GM18870 (cell line): Measurements from ENCODE around the gene RBM33.
"Not testable (repeated sequence)": the region's sequence is repeated elsewhere in the genome, so short reads cannot be mapped to it uniquely, and the experiment has no call there.

ENCODE experiments used
- ATAC-seq: cut with Tn5 transposase; IDR thresholded peaks from one replicate; pipeline ENCODE4 v1.9.1; 2021; ENCODE audit warnings: moderate library complexity; ENCODE audit not compliant: unreplicated experiment

Gene RBM33, protein sequence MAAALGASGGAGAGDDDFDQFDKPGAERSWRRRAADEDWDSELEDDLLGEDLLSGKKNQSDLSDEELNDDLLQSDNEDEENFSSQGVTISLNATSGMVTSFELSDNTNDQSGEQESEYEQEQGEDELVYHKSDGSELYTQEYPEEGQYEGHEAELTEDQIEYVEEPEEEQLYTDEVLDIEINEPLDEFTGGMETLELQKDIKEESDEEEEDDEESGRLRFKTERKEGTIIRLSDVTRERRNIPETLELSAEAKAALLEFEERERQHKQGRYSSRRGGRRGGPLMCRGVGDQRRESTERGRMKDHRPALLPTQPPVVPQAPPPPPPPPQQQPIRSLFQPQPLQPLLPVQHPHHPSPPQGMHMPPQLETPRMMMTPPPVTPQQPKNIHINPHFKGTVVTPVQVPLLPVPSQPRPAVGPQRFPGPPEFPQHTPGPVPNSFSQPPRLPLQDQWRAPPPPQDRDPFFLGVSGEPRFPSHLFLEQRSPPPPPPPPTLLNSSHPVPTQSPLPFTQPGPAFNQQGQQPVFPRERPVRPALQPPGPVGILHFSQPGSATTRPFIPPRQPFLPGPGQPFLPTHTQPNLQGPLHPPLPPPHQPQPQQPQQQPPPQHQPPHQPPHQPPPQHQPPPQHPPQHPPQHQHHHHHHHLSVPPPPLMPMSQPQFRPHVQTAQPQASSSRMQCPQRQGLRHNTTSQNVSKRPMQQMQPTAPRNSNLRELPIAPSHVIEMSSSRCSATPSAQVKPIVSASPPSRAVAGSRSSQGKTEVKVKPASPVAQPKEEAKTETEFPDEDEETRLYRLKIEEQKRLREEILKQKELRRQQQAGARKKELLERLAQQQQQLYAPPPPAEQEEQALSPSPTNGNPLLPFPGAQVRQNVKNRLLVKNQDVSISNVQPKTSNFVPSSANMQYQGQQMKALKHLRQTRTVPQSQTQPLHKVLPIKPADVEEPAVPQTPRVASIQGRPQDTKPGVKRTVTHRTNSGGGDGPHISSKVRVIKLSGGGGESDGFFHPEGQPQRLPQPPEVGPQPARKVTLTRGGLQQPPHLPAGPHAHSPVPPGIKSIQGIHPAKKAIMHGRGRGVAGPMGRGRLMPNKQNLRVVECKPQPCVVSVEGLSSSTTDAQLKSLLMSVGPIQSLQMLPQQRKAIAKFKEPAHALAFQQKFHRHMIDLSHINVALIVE

DNA sequence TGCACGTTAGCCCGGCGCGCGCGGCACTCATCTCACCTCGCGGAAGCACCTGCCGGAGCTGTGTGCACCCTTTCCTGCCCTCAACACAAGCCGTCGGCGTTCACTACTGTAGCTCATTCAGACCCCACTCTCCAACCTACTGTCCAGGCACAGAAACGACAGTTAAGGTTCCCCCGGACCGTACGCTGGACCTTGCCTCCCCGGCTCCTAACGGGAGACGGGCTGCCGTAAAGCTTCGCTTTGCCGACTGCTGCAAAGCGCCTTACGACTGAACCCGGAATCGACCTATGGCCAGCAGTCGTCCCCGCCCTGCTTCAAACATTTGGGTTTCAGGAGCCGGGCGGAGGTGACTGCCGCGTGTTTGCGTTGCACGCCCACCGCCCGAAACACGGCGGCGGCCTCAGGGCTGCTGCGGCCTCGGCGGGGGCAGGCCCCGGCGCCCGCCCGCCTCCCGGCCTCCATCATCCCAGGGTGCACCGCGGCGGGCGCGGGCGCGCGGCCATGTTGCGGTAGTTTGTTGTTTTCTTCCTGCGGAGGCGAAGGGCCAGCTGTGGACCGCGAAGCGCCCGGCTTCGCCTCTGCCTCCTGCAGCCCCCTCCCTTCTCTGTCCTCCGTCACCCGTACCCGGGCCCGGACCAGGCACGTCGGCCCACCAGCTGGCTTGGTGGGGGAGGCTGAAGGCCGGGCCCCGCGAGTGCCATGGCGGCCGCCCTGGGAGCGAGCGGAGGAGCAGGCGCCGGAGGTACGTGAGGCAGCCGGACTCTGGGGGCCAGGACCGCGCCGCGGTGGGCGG is at the start of gene RBM33:
RBM33 (plus strand) TSS at position 484 of the 793 bp plus-strand sequence; CDS start at position 700, 216 bp downstream.
- peak; percentile 70 for ATAC-seq

DNA sequence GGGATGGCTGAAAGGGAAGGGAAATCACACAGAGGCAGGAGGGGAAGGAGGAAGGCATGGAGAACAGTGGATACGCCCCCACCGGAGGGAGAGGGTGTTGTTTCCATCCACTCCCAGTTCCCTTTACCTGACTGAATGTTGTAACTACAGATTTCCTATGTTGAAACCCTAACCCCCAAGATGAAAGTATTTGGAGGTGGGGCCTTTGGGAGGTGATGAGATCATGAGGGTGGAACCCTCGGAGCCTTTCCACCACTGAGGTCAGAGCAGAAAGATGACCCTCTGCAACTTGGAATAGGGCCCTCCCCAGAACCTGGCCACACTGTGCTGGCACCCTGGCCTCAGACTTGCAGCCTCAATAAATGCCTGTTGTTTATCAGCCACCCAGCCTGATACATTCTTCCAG is 49.5 kb upstream of the RBM33 start:
- ATAC-seq, result no peak

DNA sequence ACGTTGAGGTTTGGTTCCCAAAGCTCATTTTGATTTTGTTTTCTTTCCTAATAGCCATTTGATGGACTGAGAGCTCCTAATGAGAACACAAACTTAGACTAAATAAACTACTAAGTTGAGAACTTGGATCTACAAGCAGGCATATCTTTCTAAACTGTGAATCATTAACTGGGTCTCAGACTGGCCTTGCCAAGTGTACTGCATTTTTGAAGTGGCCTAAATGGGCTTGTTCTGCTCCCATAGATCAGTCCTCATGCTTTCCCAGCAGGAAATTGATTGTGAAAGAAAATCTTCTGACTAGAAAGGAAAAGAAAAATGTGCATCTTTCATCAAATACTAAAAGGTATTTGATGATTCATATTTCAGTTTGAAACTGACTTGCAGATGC is 46.7 kb upstream of the RBM33 start:
- no peak for ATAC-seq

DNA sequence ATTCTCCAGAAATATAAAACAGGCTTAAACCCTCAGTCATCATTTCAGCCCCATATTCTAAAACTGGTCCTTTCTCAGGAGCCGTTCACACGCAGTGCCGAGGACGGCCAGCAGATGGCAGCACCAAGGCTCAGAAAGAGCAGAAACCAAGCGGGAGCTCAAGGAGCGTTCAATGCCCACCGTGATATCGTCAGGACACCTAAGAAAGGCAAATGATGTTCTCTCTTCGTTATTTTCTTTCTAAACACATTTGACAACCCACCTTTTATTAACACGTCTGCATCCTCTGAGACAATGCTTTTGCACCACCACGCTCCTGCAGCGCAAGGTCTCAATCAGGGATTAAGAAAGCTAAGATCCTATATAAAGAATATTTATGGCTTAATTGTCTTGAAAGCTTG is 45.7 kb upstream of the RBM33 start:
- peak; percentile 60 for ATAC-seq

DNA sequence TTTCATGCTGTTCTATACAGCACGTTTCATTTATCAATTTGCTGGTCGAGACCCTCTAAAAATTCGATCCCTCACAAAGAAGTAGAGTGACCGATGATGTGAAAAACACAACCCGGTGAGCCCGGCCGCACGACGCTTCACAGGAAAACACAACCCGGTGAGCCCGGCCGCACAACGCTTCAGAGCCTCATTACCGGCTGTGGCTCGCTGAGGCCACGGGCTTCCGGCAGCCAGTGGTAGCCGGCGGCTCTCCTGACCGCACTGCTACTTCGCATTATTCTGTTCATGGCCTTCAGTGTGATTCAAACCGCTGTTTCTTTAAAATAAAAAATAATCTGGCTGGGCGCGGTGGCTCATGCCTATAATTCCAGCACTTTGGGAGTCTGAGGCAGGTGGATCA is 42.3 kb upstream of the RBM33 start:
- no peak for ATAC-seq

DNA sequence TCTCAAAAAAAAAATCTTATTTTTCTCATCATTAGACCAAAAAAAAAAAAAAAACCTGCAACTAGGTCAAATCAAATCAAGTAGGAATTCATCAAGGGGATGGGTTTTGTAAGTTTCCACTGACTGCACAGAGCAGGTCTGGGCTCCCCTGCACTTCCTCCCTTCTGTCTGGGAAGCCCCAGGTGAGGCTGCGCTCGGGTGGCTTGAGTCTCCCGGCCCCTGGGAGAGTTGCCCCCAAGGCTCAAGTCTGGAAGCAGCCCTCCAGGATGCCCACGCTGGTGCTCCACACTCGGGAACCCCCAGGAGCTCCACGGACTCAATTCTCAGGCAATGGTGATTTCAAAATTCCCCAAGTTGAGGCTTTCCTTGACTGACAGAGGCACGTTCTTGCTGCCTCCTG is 41.7 kb upstream of the RBM33 start:
- ATAC-seq, result no peak

DNA sequence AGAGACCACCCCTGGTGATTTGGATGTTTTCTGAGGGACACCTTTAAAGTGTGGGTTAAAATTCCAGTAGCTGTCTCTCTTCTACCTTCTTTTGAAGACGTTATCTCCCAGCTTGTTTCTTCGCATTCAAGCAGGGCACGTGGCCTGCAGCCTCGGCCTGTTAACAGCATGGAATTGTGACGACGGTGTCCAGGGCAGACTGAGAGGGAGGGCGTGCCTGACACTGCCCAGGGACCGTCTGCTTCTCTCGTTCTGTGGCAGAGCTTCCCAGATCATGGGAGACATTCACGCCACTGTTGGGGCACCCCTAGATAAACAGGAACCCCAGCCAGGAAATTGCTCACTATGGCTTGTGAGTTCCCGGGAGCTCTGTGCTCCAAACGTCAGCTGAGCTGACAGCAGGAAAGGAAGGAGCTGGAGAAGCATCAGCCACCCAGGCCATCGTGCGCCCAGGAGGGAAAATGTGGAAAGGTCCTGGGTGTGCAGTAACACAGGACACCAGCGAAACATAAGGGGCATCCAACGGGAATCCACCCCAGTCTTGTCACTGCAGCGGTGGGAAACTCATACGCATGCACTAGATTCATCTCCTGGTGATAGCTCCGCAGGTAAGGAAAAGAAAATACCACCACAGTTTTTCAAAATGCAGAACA is 41.1 kb upstream of the RBM33 start:
- no peak for ATAC-seq

DNA sequence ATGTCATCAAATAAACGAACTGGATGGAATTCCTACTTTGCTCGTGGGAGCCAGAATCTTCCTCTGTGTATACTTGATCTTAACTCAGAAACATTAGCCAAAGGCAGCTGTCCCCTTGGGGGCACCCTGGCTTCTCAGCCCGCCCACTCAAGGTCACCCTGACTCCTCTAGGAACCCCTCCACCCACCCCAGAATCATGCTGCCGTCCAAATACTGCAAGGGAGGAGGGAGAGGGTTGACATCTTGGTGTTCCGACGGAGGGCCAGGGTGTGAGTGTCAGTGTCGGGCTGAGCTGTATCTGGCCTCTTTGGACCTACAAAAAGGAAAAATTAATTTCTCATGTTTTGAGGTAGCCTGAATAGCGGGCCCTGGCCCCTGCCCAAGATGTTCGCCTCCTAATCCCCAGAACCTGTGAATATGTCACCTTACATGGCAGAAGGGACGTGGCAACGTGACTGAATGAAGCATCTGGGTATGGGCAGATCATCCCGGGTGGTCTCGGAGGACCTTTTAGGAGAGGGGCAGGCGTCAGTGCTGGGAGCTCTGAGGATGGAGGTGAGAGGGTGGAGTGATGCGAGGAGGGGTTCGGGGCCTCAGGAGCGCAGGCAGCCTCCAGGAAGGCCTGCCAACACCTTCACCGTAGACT is 40.5 kb upstream of the RBM33 start:
- no peak for ATAC-seq

DNA sequence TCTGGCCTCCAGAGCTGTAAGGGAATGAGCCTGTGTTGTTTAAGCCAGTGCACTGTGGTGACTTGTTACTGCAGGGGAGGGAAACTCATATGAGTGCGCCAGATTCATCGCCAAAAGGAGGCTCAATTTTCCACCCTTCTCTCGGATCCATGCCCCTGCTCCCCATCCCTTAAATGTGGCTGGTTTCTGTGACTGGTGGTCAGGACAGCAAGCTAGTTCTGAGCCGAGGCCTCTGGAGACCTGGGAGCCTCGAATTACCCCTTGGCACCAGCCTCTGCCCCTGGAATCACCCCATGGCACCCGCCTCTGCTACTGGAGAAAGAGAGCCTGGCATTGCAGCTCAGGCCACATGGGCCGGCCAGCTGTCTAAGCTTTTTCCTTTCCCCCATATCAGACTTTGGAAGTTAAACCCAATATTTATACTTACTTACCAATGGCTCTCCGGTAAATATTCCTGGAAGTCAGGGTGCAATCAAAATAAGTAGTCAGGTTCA is 39.9 kb upstream of the RBM33 start:
- ATAC-seq, result no peak

DNA sequence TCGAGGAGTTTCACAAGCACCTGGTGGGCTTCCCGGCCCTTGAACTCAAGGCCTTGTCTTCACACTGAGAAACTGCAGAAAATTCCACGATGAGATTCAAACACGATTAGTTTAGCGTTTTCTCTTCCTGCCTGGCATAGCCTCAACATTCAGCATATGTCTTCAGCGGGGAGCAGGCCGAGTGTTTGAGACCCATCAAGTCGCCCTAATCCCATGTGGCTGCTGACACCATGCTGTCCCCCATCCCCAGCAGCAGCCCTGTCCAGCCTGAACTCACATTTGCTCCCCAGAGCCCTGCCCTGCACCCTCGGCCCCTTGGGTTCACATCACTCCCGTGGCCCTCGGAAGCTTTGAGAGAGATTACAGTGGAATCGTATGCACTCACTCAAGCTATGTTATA is 35.3 kb upstream of the RBM33 start:
- ATAC-seq, result no peak

DNA sequence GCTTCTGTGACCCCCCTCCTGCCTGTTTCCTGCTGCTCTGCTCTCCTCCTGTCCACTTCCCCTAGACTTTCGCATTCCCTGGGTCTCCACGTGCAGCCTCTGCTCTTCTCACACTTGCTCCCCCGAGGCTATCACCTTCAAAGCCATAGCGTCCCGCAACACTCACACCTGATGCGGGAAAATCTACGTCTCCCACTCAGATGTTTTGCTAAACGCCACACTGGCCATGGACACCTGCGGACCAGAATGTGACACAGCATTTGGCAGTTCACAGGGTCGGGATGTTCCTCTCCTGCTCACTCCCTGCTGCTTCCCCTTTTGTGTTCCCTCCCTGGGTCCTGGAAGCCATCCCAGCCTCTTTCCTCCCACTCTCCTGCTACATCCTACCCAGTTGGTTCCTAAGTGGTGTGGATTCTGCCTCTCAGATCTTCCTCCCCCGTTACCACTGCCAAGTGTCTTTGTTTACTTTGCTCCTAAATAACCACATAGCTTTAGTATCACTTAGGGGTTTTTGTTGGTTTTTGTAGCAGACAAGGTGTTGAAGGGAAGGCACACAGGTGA is 33.7 kb upstream of the RBM33 start:
- no peak for ATAC-seq

DNA sequence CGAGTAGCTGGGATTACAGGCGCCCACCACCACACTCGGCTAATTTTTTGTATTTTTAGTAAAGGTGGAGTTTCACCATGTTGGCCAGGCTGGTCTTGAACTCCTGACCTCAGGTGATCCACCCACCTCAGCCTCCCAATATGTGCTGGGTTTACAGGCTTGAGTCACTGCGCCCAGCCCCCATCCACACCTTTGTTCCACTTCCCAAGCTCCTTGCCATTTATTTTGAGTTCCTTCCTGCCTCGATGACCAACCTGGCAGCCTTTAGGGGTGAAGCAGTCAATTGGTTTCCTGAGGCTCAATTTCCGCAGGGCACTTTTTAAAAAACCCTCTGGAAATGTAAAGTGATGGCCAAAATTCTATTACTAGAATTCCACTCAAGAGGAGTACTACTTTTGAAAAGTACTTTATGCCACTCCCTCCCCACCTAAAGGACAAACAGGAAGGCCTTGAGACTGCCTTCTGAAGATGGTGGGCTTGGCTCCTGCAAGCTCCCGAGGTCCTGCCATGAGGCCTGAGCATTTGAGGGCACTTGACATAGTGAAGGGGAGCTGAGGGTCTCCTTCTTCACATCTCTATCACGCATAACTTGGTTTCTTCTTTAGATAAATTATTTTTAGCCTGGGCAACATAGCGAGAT is 32.5 kb upstream of the RBM33 start:
- ATAC-seq, result no peak

DNA sequence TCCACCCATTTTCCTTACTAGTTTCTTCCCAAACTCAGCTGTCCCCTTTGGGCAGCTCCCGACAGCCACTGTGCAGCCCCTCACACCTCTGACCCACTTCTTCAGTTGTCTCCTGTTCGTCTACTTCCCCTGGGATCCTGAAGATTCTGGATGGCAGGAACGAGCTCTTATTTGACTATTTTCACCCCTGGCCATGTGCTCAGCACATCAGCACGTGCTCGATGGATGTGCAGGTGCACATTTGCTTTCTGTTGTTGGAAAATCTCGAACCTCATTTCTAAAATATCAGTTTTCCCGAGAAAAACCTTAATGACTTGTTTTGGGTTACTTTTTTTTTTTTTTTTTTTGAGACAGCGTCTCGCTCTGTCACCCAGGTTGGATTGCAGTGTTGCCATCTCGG is 31.8 kb upstream of the RBM33 start:
- ATAC-seq, result no peak

DNA sequence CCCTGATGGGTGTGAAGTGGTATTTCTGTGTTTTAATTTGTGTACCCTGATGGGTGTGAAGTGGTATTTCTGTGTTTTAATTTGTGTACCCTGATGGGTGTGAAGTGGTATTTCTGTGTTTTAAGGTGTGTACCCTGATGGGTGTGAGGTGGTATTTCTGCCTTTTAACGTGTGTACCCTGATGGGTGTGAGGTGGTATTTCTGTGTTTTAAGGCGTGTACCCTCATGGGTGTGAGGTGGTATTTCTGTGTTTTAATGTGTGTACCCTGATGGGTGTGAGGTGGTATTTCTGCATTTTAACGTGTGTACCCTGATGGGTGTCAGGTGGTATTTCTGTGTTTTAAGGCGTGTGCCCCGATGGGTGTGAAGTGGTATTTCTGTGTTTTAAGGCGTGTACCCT is 29.4 kb upstream of the RBM33 start:
- not testable (repeated sequence) for ATAC-seq

DNA sequence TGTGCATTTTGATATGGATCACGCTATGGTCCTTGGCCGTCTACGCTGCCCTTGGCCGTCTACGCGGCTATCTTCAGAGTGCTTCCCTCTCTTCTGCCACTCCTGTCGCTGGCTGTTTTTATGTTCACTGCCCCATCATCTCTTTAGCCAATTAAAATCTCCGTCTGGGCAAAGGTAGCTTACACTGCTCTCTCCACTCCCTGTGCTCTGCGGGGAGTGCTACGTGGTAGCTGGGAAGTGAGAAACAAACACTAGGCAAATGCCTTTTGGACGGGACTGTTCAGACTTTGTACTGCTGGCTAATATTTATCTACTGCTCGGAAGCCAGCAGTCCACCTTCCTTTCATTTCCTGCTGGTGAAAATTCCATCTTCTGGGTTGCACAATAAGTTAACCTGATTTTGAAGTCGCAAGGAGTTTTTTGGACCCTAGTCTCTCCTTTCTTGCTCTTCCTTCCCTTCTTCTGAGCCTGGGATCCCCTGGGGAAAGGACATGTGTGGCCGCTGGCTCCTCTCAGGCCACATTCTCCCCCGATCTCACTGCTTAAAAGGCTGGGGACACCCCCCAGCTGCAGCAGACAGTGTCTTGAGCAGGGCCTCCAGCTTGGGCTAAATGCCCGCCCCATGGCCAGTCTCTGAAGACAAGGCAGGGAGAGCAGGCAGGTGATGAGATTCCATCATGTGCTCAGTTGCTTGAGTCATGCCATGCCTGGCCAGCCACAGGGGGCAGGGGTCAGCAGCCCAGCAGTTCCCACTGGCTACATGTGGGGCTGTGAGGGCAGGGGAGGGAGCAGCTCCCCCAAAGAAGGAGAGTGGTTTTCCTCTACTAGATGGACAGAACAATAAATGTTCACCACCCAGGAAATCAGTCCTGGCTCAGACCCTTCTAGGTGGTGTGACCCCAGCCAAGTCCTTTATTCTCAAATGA is 25.5 kb upstream of the RBM33 start:
- ATAC-seq, result no peak

DNA sequence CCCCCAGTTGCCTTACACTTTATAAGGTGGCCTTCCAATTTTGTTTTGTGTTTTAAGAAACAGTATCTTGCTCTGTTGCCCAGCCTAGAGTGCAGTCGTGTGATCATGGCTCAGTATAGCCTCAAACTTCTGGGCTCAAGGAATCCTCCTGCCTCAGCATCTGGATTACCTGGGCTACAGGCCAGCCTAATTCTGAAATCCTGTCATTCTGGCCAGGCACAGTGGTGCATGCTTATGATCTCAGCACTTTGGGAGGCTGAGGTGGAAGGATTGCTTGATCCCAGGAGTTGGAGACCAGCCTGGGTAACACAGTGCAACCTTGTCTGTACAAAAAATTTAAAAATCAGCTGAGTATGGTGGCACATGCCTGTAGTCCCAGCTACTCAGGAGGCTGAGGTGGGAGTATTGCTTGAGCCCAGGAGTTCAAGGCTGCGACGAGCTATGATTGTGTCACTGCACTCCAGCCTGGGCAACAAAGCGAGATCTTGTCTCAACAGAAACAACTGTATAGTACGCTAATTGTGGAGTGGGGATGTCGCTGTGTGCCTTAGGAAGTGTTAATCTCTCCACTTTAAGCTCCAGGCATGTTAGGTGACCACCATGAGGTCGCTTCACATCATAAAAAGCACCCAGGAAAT is 24.7 kb upstream of the RBM33 start:
- ATAC-seq, result no peak

DNA sequence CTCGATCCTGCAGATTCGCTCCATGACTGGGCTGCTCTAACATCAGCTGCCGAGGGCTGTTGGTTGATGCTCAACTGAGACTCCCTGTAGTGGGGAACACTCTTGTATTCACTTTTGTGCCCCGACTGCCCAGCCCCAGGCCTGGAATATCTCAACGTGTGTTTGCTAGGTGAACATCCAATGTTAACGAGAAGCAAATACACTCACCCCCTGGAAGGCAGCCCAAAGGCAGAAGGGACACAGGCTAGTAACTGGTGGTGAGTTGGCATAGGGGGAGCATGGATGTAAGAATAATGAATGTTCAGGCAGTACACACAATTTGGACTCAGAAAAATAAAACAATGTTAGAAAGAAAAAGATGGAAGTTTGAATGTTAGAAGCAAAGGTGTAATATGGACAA is 24.0 kb upstream of the RBM33 start:
- no peak for ATAC-seq
